Small intestine (tissue), 7 donors: Measurements from ENCODE around the gene SLC25A39. TPM values are rescaled to one million over a fixed set of nuclear protein-coding genes. Genes with fewer than 3 reads are reported as not detected.

Experiments used
- DNase-seq, 2 donors: peaks; one replicate each; pipeline versions ENCODE4 v3.0.0 to v3.0.0-alpha.2; 2013
- FAIRE-seq: peaks from 2 replicates; lab custom pipeline; 2012; peaks lifted over from hg19 to GRCh38; lab: Jason Lieb, UNC
- H3K27ac ChIP-seq, 3 donors: one replicate each; pipeline ENCODE4 v1.5.1; 2013; ENCODE audit warnings: low read length in 2 of 3, mild to moderate bottlenecking in 2 of 3, control low read depth in 1 of 3, inconsistent platforms in 1 of 3, low read depth in 1 of 3, moderate library complexity in 1 of 3
- H3K27me3 ChIP-seq, 3 donors: one replicate each; pipeline ENCODE4 v1.6.1; 2013; ENCODE audit warnings: low read length in 3 of 3, inconsistent platforms in 1 of 3; ENCODE audit not compliant: control insufficient read depth in 3 of 3, insufficient read depth in 3 of 3
- H3K36me3 ChIP-seq, 3 donors: one replicate each; pipeline ENCODE4 v1.6.1; 2013; ENCODE audit warnings: low read length in 3 of 3, inconsistent platforms in 1 of 3, low read depth in 1 of 3, mild to moderate bottlenecking in 1 of 3, moderate library complexity in 1 of 3; ENCODE audit not compliant: control insufficient read depth in 3 of 3, insufficient read depth in 2 of 3
- H3K4me1 ChIP-seq, 3 donors: one replicate each; pipeline ENCODE4 v1.6.1; 2013; ENCODE audit warnings: low read length in 2 of 3, inconsistent platforms in 1 of 3, low read depth in 1 of 3, mild to moderate bottlenecking in 1 of 3, moderate library complexity in 1 of 3; ENCODE audit not compliant: control insufficient read depth in 3 of 3, insufficient read depth in 2 of 3
- H3K4me3 ChIP-seq, 3 donors: one replicate each; pipeline ENCODE4 v1.5.1; 2013; ENCODE audit warnings: low read length in 3 of 3, control low read depth in 1 of 3, inconsistent platforms in 1 of 3, low read depth in 1 of 3, mild to moderate bottlenecking in 1 of 3, moderate library complexity in 1 of 3
- H3K9me3 ChIP-seq, 2 donors: one replicate each; pipeline ENCODE4 v1.6.1; 2013; ENCODE audit warnings: low read depth in 1 of 2, low read length in 1 of 2; ENCODE audit not compliant: control insufficient read depth in 2 of 2, insufficient read depth in 1 of 2
- WGBS, 3 donors: extraction: QIAGEN DNeasy Blood & Tissue Kit; methylation state at CpG; one replicate each; pipeline ENCODE4 v1.1.7; 2013; 5-methylcytosine and 5-hydroxymethylcytosine counted together
- polyA plus RNA-seq, 4 donors: library from polyadenylated mRNA; stranded (reverse) in 3 of 4; unstranded in 1 of 4; fragments of 200-250 nt in 3 of 4; fragments of 120-200 nt in 1 of 4; gene quantifications; one replicate each; pipeline versions ENCODE4 v1.2.1 to v1.2.3, GENCODE V29; 2013
- donor health status: healthy with polysubstance abuse.
- donor health status: control.
- donor health status: control.
- donor health status: Bipolar disorder and iron deficiency.
- donor health status: healthy.

Gene SLC25A39
- polyA plus RNA-seq, 4 donors = 95.0 to 165 (median 139) TPM

DNA sequence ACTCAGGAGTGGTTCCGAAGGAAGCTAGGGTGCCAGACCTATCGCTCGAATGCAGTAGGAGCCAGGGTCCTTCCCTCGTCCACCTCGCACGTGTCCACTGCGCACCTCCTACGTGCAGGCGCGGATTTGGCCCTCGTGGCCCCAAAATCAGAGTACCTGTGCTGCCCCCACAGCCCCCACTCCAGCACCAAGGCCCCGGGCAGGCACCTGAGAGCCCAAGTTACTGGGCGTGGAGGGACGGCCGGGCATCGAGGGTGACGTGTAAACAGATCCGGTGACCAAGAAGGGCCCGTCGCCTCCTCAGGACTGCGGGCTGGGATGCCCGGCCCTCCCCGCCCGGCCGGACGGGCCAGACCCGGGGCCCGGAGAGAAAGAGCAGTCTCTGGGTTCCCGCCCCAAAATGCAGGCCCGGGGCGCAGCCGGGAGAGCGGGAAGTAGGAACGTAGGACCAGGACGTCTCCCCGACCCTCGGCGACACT, 492 bp downstream of the SLC25A39 start:
- peak in 1 of 2 donors; percentile 38 for DNase-seq
- FAIRE-seq = no peak
- Histone ChIP-seq H3K4me1 (peaks cover 0 to 5% (median 4%) of the 10 kb centered on the region in 3 donors), H3K9me3 (no peaks in the 10 kb centered on the region), H3K4me3 (peak overlapping the region; percentile 86 to 93 (median 92)), H3K27ac (peak overlapping the region; percentile 51 to 80 (median 75)), H3K27me3 (no peaks in the 10 kb centered on the region), H3K36me3 (peaks cover 4 to 36% (median 11%) of the 10 kb centered on the region in 3 donors)
- 1 to 2% (median 2%) methylated on average over 22 to 38 of the region's 38 CpGs for WGBS, 3 donors

DNA sequence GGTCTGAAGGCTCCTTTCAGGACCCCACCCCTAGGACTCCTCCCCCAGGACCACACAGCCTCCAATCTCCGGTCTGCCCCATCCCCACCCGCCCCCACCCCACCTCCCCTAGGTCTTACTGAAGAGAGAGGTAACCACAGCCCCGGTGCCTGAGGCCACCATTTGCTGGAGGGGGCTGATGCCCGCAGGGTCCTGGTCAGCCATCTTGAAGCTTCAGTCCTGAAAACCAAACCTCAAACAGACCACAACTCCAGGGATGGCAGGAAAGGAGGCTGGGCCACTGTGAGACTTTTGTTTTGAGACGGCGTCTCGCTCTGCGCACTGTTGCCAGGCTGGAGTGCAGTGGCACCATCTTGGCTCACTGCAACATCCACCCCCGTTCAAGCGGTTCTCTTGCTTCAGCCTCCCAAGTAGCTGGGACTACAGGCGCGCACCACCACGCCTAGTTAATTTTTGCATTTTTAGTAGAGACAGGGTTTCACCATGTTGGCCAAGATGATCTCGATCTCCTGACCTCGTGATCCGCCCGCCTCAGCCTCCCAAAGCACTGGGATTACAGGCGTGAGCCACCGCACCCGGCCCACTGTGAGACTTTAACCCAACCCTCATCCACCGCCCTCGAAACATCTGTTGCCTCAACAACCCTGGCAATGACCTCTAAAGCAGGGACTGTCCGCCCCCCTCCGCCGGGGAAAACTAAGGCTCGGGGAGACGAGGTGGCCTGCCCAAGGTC, 1.1 kb downstream of the SLC25A39 start:
- H3K27ac ChIP-seq = peak overlapping the region in 2 of 3 donors; percentile 75 to 80
- peaks cover 0 to 5% (median 4%) of the 10 kb centered on the region in 3 donors for H3K4me1 ChIP-seq
- peaks cover 4 to 41% (median 11%) of the 10 kb centered on the region in 3 donors for H3K36me3 ChIP-seq
- H3K9me3 ChIP-seq = no peaks in the 10 kb centered on the region
- no peak for DNase-seq
- WGBS, 3 donors = 50 to 58% (median 55%) methylated on average over 26 to 27 of the region's 27 CpGs
- FAIRE-seq = no peak
- peak overlapping the region; percentile 86 to 93 (median 92) for H3K4me3 ChIP-seq
- H3K27me3 ChIP-seq = no peaks in the 10 kb centered on the region

- DNase-seq (no peak), FAIRE-seq (no peak)
- 94 to 96% (median 95%) methylated on average over 11 of the region's 11 CpGs for WGBS, 3 donors
- H3K36me3 ChIP-seq = peaks cover 4 to 45% (median 11%) of the 10 kb centered on the region in 3 donors
- H3K4me1 ChIP-seq = peaks cover 0 to 5% (median 4%) of the 10 kb centered on the region in 3 donors
- H3K27me3 ChIP-seq = peaks cover 0 to 8% (median 0%) of the 10 kb centered on the region in 3 donors
- no peaks in the 10 kb centered on the region for H3K9me3 ChIP-seq
- no peak overlapping the region for H3K4me3 ChIP-seq
- H3K27ac ChIP-seq = no peak overlapping the region
Measured at GRCh38 chr17:44322236-44322895, 2.3 kb downstream of the SLC25A39 start.

DNA sequence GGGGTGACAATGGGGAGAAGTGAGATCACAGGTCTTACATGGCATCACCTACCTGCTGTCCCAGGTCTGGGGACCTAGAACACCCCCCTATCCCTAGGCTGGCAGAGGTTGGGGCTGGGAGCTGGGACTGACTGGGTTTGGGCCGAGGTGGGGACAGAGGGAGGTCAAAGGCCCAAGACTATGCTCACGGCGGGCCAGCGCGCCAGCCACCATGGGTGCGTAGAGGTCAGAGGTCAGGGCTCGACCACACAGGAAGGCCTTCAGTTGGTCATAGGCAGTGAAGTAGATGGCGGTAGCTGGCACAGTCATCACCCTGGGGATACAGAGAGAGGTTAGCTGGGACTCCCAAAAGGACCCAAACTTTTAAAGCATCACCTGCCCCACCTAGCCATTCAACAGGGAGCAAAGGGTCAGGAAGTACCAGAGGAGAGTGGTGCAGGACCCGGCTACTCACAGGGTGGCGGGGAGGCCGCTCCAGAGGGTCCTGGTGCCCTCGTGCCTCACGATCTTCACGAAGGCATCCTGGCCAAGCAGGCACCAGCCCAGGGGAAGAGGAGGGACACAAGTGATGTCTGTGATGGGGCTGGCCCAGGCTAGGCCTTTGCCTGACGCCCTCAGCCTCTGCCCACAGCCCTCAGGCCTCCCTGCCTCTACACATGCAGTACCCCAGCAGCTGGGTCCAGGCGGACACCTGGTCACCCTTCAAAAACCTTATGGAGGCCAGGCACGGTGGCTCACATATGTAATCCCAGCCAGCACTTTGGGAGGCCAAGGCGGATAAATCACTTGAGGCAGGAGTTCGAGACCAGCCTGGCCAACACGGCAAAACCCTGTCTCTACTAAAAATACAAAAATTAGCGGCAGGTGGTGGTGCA, 3.1 kb downstream of the SLC25A39 start:
- Histone ChIP-seq H3K4me1 (peaks cover 0 to 5% (median 0%) of the 10 kb centered on the region in 3 donors), H3K27me3 (peaks cover 0 to 16% (median 6%) of the 10 kb centered on the region in 3 donors), H3K9me3 (no peaks in the 10 kb centered on the region), H3K27ac (no peak overlapping the region), H3K36me3 (peaks cover 4 to 45% (median 11%) of the 10 kb centered on the region in 3 donors), H3K4me3 (no peak overlapping the region)
- DNase-seq = no peak
- 87 to 92% (median 91%) methylated on average over 18 to 21 of the region's 21 CpGs for WGBS, 3 donors
- FAIRE-seq = no peak

DNA sequence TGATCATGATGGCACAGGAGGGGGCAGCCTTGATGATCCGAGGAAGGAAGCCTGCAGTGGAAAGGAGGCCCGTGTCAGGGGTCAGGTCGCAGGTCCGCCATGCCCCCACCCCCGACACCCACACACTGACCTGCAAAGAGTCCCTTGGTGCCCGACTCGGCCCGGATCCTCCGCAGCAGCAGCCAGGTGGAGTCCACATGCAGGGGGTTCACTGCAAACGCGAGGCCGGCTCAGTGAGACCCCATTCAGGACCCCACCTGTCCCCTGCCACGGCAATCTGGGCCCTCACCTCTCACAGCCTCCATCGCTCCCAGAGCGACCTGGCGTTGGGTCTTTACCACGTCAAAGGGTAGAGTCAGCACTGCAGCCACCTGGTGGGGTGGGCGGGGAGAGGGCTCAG, 4.6 kb downstream of the SLC25A39 start:
- no peak for FAIRE-seq
- no peak for DNase-seq
- Histone ChIP-seq H3K4me1 (peaks cover 0 to 9% (median 5%) of the 10 kb centered on the region in 3 donors), H3K9me3 (no peaks in the 10 kb centered on the region), H3K4me3 (no peak overlapping the region), H3K27me3 (peaks cover 10 to 30% (median 13%) of the 10 kb centered on the region in 3 donors), H3K27ac (no peak overlapping the region), H3K36me3 (peaks cover 4 to 47% (median 11%) of the 10 kb centered on the region in 3 donors)
- 85 to 88% (median 86%) methylated on average over 14 to 18 of the region's 18 CpGs for WGBS, 3 donors

DNA sequence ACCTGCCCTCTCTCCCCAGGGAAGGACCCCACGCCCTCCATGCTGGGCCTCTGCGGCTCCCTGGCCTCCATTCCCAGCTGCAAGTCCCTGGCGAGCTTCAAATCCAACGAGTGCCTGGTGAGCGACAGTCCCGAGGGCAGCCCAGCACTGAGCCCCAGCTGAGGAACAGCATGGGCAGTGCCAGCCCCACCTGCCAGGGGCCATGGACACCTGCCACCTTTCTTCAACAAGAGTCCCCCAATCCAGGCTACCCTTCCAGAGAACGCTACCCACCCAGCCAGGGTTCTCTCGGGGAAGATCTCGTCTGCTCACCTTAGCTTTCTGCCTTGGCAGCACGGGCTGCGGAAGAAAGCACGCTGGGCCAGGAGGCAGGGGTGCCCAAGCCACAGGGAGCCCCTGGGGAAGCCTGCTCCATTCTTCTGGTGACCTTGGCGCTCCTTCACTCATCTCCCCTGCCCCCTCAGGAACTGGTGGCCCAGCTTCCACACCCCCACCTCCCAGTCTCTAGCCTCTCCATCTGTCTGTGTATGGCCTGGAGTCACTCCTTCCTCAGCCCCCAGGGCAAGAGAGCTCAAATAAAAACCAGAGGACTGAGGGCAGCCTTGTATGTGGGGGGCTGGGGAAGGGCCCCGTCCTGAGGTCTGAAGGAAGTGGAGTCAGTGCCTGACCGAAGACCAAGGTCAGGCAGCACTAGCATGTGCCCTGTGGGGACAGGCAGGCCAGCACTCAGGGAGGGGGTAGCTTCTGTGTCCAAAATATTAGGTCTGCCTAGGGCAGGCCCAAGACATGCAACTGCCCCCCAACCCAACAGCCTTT, 6.3 kb downstream of the SLC25A39 start:
- no peaks in the 10 kb centered on the region for H3K9me3 ChIP-seq
- H3K36me3 ChIP-seq = peaks cover 4 to 47% (median 11%) of the 10 kb centered on the region in 3 donors
- 58 to 83% (median 65%) methylated on average over 15 of the region's 15 CpGs for WGBS, 3 donors
- peaks cover 15 to 42% (median 20%) of the 10 kb centered on the region in 3 donors for H3K27me3 ChIP-seq
- DNase-seq (no peak), FAIRE-seq (no peak)
- H3K4me1 ChIP-seq = peaks cover 0 to 22% (median 0%) of the 10 kb centered on the region in 3 donors
- H3K4me3 ChIP-seq = no peak overlapping the region
- no peak overlapping the region for H3K27ac ChIP-seq

DNA sequence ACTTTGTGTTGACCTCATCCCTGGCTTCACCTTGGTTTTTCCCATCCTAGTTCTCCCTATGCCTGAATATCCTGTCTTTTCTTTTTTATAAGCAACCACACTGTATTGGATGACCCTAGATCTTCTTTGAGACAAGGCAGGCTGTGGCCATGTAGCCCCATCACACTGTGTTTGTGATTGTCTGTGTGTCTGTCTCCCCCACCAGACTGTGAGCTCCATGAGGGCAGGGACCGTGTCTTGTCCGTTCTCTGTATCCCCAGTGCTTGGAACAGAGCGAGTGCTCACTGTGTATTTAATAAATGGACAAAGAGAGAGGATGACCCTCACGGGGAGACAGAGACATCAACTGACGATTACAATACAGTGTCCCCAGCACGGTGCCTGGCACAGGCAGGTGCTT, 7.1 kb downstream of the SLC25A39 start:
- Histone ChIP-seq H3K4me3 (no peak overlapping the region), H3K4me1 (peaks cover 0 to 29% (median 0%) of the 10 kb centered on the region in 3 donors), H3K9me3 (no peaks in the 10 kb centered on the region), H3K27ac (no peak overlapping the region), H3K27me3 (peaks cover 15 to 42% (median 20%) of the 10 kb centered on the region in 3 donors), H3K36me3 (peaks cover 4 to 47% (median 11%) of the 10 kb centered on the region in 3 donors)
- DNase-seq (no peak), FAIRE-seq (no peak)
- WGBS, 3 donors = 88 to 92% (median 88%) methylated on average over 6 of the region's 6 CpGs
